GM12891 (cell line): ENCODE measurements around the gene PMPCA.
A peak's percentile ranks its signal among the peaks of the same experiment; 100 is the strongest.

Experiments
- DNase-seq: peaks from one replicate; pipeline ENCODE4 v3.0.0; 2011; ENCODE audit warnings: low spot score; ENCODE audit not compliant: insufficient read length
- FAIRE-seq: peaks from 2 replicates; lab custom pipeline; 2011; peaks lifted over from hg19 to GRCh38; lab: Jason Lieb, UNC
- PAX5 ChIP-seq: IDR thresholded peaks from 2 replicates; pipeline ENCODE4 v1.6.1; 2011; ENCODE audit warnings: low read length, moderate library complexity, mild to moderate bottlenecking; ENCODE audit not compliant: insufficient read depth, severe bottlenecking
- POLR2A ChIP-seq: IDR thresholded peaks from 2 replicates; pipeline ENCODE4 v1.6.1; 2011; ENCODE audit warnings: low read depth, low read length, control low read depth
- POLR2AphosphoS5 ChIP-seq: IDR thresholded peaks from 2 replicates; pipeline ENCODE4 v1.6.1; 2011; ENCODE audit warnings: low read depth, low read length, control low read depth
- POU2F2 ChIP-seq: IDR thresholded peaks from 2 replicates; pipeline ENCODE4 v1.6.1; 2011; ENCODE audit warnings: low read depth, mild to moderate bottlenecking, control low read depth, low read length, moderate library complexity
- SPI1 ChIP-seq: IDR thresholded peaks from 2 replicates; pipeline ENCODE4 v1.6.1; 2011; ENCODE audit warnings: low read depth, low read length, control low read depth
- TAF1 ChIP-seq: IDR thresholded peaks from 2 replicates; pipeline ENCODE4 v1.6.1; 2011; ENCODE audit warnings: low read depth, low read length, control low read depth

PMPCA gene

GRCh38 chr9:136379891-136380290 lies 30.6 kb upstream of the PMPCA start:
- TF ChIP-seq POU2F2 (no peak), POLR2AphosphoS5 (no peak), TAF1 (no peak), PAX5 (no peak), SPI1 (no peak), POLR2A (no peak)
- DNase-seq (no peak), FAIRE-seq (no peak)

DNA sequence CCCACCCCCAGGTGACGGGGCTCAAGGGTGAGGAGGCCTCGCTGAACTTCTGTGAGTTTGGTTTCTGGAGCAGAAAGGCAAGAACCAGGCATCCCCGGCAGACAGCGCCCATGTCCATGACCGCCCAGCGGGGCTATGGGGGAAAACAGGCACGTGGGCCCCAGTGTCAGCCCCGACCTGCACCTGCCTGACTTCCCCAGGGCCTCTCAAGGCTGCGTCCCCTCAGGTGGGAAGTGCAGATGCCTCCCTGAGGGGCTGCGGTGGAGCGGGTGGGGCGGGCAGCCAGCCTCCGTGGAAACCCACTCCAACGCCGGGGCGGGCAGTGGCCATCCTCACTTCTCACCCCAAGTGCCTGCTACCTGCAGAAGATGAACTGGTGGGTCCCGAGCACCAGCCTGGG lies 30.1 kb upstream of the PMPCA start:
- TF ChIP-seq SPI1, result no peak
- no peak for TF ChIP-seq POLR2AphosphoS5
- TF ChIP-seq PAX5, result no peak
- TF ChIP-seq POU2F2, result no peak
- TF ChIP-seq TAF1, result no peak
- no peak for TF ChIP-seq POLR2A
- no peak for FAIRE-seq

DNA sequence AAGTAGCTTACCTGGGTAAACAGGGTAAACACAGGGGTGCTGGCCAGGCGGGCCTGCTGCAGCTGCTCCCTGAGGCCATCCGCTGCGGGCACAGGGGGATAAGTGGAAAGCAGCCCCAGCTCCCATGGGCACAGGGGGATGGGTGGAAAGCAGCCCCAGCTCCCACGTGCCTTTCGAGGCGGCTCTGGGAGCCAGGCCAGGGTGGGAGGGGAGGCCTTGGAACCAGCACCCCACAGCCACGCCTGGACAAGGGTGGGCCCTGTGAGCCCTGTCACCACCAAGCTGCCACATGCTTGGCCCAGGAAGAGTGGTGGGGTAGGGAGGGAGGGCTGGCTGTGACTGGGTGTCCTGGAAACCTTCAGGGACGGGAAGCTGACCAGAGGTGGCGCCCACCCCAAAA lies 29.1 kb upstream of the PMPCA start:
- FAIRE-seq, result no peak
- no peak for TF ChIP-seq POLR2A
- no peak for TF ChIP-seq POLR2AphosphoS5
- no peak for TF ChIP-seq TAF1
- no peak for TF ChIP-seq POU2F2
- TF ChIP-seq SPI1, result no peak
- TF ChIP-seq PAX5, result no peak
- DNase-seq, result no peak

More for the DNA sequence above, 30.1 kb upstream of the PMPCA start:
- DNase-seq, result no peak

DNA sequence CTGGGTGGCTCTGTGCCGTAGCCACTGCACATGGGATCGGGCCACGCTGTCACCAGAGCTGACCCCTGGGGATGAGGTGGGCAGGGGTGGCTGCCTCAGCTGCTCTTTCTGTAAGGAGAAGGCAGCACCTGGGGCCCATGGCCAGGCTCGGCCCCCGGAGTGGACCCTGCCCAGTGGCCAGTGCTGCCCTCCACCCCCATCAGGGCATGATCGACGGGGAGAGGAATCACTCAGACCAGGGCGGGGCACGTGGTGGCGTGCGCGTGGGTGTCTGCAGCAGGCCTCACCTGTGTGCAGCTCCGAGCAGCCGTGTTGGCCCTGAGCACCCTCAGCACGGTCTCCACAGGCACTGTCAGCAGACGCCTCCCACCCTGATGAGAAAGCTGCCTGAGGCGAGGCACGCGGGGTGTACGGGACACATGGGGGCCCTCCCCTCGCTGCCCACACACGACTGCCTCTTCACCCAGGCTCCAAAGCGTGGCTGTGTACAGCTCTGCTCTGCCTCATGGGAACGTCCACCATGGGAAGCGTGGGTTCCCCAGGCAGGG lies 28.4 kb upstream of the PMPCA start:
- FAIRE-seq (no peak), DNase-seq (no peak)
- TF ChIP-seq POLR2AphosphoS5 (no peak), POLR2A (peak; percentile 6; the same call in 1 of the 2 replicates), POU2F2 (no peak)

DNA sequence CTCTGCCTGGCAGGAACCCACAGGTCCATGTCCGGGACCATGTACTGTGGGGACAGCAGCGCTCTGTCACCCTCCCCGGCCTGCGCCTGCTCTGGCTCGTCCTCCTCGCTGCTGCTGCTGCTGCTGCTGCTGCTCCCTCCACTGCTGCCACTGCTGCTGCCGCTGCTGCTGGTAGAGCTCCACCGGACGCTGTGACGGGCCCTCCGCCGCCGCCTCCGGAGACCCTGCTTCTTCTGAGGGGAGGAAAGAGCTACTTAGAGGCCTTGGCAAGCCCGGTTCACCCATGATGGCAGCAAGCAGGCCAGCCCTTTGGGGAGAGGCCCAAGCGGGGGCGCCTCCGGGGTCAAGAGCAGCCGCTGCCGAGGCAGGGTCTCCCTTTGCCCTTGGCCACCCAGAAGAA lies 27.0 kb upstream of the PMPCA start:
- no peak for DNase-seq
- no peak for FAIRE-seq
- no peak for TF ChIP-seq POLR2AphosphoS5
- no peak for TF ChIP-seq POU2F2
- no peak for TF ChIP-seq TAF1
- no peak for TF ChIP-seq PAX5
- TF ChIP-seq SPI1, result no peak
- TF ChIP-seq POLR2A, result no peak

DNA sequence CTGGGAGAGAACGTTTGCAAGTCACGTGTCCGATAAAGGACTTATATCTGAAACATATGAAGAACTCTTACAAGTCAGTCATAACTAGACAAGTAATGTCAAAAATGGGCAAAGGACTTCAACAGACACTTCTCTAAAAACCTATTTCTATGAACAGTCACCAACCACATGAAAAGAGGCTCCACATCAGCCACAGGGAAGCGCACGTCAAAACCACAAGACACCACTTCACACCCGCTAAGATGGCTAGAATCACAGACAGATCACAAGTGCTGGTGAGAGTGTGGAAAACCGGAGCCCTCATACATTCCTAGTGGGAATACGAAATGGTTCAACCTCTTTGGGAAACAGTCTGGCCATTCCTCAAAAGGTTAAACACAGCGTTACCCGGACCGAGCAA lies 25.4 kb upstream of the PMPCA start:
- TF ChIP-seq POU2F2, result no peak
- no peak for TF ChIP-seq POLR2AphosphoS5
- no peak for TF ChIP-seq PAX5
- no peak for TF ChIP-seq TAF1
- TF ChIP-seq SPI1, result no peak
- TF ChIP-seq POLR2A, result no peak
- DNase-seq (no peak), FAIRE-seq (no peak)

DNA sequence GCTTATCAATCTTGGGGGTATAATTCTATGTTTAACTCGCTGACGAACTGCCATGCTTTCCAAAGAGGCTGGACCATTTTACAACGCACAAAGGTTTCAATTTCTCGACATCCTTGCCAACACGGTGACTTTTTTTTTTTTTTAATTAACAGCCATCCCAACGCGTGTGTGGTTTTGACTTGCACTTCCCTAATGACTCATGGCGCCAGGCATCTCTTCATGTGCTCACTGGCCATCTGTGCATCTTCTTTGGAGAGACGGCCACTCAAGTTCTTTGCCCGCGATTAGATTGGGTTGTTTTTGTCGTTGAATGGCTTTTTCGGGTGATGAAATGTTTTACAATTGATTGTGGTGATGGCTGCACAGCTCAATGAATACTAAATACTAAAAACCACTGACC lies 24.4 kb upstream of the PMPCA start:
- DNase-seq (no peak), FAIRE-seq (no peak)
- TF ChIP-seq SPI1, result no peak
- TF ChIP-seq PAX5, result no peak
- no peak for TF ChIP-seq POU2F2

DNA sequence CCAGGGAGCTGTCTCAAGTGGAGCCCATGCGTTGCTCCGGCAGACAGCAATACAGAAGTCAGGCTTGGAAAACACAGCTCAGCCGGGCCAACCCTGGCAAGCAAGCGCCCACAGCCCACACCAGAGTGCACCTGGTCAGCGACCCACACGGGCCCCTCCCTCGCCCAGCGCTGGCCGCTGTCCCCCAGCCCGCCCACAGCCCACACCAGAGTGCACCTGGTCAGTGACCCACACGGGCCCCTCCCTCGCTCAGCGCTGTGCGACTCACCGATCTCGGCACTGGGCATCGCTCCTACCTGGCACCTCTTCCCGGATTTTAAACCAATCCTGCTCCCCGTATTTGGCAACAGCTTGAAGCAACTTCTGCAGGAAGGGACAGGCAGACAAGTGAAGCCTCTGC lies 23.2 kb upstream of the PMPCA start:
- no peak for FAIRE-seq
- DNase-seq, result no peak
- TF ChIP-seq POU2F2 (no peak), PAX5 (no peak), POLR2AphosphoS5 (no peak), SPI1 (no peak), POLR2A (no peak)

DNA sequence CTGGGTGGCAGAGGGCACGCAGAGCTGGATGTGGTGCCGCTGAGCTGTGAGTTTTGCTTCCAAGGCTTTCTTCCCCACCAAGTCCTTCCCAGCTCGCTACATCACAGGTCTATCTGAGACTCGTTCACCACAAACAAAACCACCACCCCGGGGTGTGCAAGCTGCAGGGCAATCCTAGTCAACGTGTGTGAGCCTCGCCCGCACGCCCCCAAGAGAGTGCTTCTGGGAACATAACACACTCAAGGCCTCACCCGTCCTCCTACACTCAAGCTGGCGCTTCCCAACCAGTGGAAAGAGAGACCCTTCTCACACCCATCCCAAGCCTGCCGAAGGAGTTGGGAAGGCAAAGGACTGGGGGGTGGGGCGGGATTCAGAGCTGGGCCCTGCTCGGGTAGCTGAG lies 21.1 kb upstream of the PMPCA start:
- TF ChIP-seq POLR2AphosphoS5, result no peak
- TF ChIP-seq TAF1, result no peak
- TF ChIP-seq PAX5, result no peak
- TF ChIP-seq POU2F2, result no peak
- TF ChIP-seq SPI1, result no peak
- no peak for TF ChIP-seq POLR2A
- no peak for FAIRE-seq

GRCh38 chr9:136391737-136392537 lies 18.5 kb upstream of the PMPCA start:
- DNase-seq (no peak), FAIRE-seq (no peak)
- peak; percentile 44 for TF ChIP-seq POLR2A
- TF ChIP-seq PAX5, result no peak

More for the DNA sequence above, 21.1 kb upstream of the PMPCA start:
- no peak for DNase-seq
